ENCODE measurements around the gene CBR3. TPM values are rescaled to one million over a fixed set of nuclear protein-coding genes. Genes with fewer than 3 reads are reported as not detected.

Gene CBR3
- polyA plus RNA-seq, 1 of the 3 experiments (the other 2 are of a cell fraction): 6.7 TPM

- H3K79me2 ChIP-seq (ENCODE audit: insufficient read depth): no peaks in the 10 kb centered on the region
- WGBS (ENCODE audit: low lambda C conversion rate): 91% methylated on average over 3 of the region's 3 CpGs
- no peak overlapping the region for H3K9ac ChIP-seq
- H3K9me2 ChIP-seq: no peaks in the 10 kb centered on the region
- no peak overlapping the region for H3K4me2 ChIP-seq
- H3K4me3 ChIP-seq (ENCODE audit: low read depth in 2 of 2, low read length in 1 of 2): no peak overlapping the region
- no peak overlapping the region for H2AFZ ChIP-seq (ENCODE audit: low read depth)
- TF ChIP-seq NRF1 (IDR thresholded peaks at IDR 0.05; ENCODE audit: low read depth, low read length) (no peak), MEF2A (IDR thresholded peaks at IDR 0.05; ENCODE audit: borderline replicate concordance, low read depth) (no peak), GATA2 (CRISPR knock-in tag; IDR thresholded peaks at IDR 0.05) (no peak), EP300 (IDR thresholded peaks at IDR 0.05; ENCODE audit: borderline replicate concordance in 1 of 2, low read depth in 1 of 2, low read length in 1 of 2) (no peak)
- POLR2A ChIA-PET: no interaction called here
- H3K4me1 ChIP-seq (ENCODE audit: control insufficient read depth in 1 of 2, insufficient read depth in 2 of 2, low read depth in 1 of 2, low read length in 1 of 2): no peaks in the 10 kb centered on the region
- CTCF ChIA-PET: interaction anchor here (0.9 to 1.3 kb wide), 2 partner anchors 9 to 15 kb away, joined by 3 to 4 read pairs; no protein-coding TSS in a partner anchor
- no peak for DNase-seq
- H3K36me3 ChIP-seq (replicated peaks in 1 of 2; ENCODE audit: control insufficient read depth in 1 of 2, insufficient read depth in 2 of 2, low read length in 1 of 2): no peaks in the 10 kb centered on the region
- no peak overlapping the region for H3K27ac ChIP-seq (ENCODE audit: low read depth in 2 of 2, low read length in 1 of 2)
- H3K9me3 ChIP-seq: no peaks in the 10 kb centered on the region
- H3F3A ChIP-seq (replicated peaks; ENCODE audit: insufficient read depth): no peaks in the 10 kb centered on the region
- H4K20me1 ChIP-seq (ENCODE audit: insufficient read depth): no peaks in the 10 kb centered on the region
- H3K27me3 ChIP-seq (ENCODE audit: insufficient read depth): no peaks in the 10 kb centered on the region
Observed at GRCh38 chr21:36194024-36194423, 59.1 kb downstream of the CBR3 start.

GRCh38 chr21:36195613-36196012 is 60.7 kb downstream of the CBR3 start:
- Histone ChIP-seq H3F3A (replicated peaks; ENCODE audit: insufficient read depth) (no peaks in the 10 kb centered on the region), H3K27ac (ENCODE audit: low read depth in 2 of 2, low read length in 1 of 2) (no peak overlapping the region), H3K27me3 (ENCODE audit: insufficient read depth) (no peaks in the 10 kb centered on the region), H3K79me2 (ENCODE audit: insufficient read depth) (no peaks in the 10 kb centered on the region), H3K9me2 (no peaks in the 10 kb centered on the region), H4K20me1 (ENCODE audit: insufficient read depth) (no peaks in the 10 kb centered on the region), H3K9ac (no peak overlapping the region), H3K9me3 (no peaks in the 10 kb centered on the region), H3K4me1 (ENCODE audit: control insufficient read depth in 1 of 2, insufficient read depth in 2 of 2, low read depth in 1 of 2, low read length in 1 of 2) (no peaks in the 10 kb centered on the region), H2AFZ (ENCODE audit: low read depth) (no peak overlapping the region), H3K4me3 (ENCODE audit: low read depth in 2 of 2, low read length in 1 of 2) (no peak overlapping the region), H3K4me2 (no peak overlapping the region), H3K36me3 (replicated peaks in 1 of 2; ENCODE audit: control insufficient read depth in 1 of 2, insufficient read depth in 2 of 2, low read length in 1 of 2) (no peaks in the 10 kb centered on the region)
- 96% methylated on average over 1 of the region's 1 CpG for WGBS (ENCODE audit: low lambda C conversion rate)
- CTCF ChIA-PET: no interaction called here
- DNase-seq: no peak
- POLR2A ChIA-PET: no interaction called here
- no peak for TF ChIP-seq PBX3 (IDR thresholded peaks at IDR 0.05)
- TF ChIP-seq SIN3A (IDR thresholded peaks at IDR 0.05; ENCODE audit: borderline replicate concordance, low read depth, low read length): no peak
- TF ChIP-seq GABPA (IDR thresholded peaks at IDR 0.05; ENCODE audit: low read depth): no peak
- no peak for TF ChIP-seq CHD2 (IDR thresholded peaks at IDR 0.05; ENCODE audit: low read length, partially characterized antibody)
- no peak for TF ChIP-seq ZBTB33 (IDR thresholded peaks at IDR 0.05; ENCODE audit: borderline replicate concordance, low read depth)
- TF ChIP-seq RAD21 (IDR thresholded peaks at IDR 0.05; ENCODE audit: low read length): no peak
- no peak for TF ChIP-seq USF1 (IDR thresholded peaks at IDR 0.05; ENCODE audit: borderline replicate concordance, low read depth)

Other genes with a start within 250 kb of the CBR3 start
- 15.9 and 20.7 TPM in 2 replicates for gene SETD4, start 74.6 kb upstream of the CBR3 start, polyA plus RNA-seq (2012; rRNA removed)
- gene CBR1, start 65.1 kb upstream of the CBR3 start, polyA plus RNA-seq (2012; rRNA removed): 125 and 136 TPM in 2 replicates
- gene DOP1B, start 21.7 kb downstream of the CBR3 start, polyA plus RNA-seq (2012; rRNA removed): 4.3 and 4.9 TPM in 2 replicates
- gene MORC3, start 185.1 kb downstream of the CBR3 start, polyA plus RNA-seq (2012; rRNA removed): 8.2 and 10.7 TPM in 2 replicates

All from SK-N-SH (cell line).